GM21825 (cell line): Measurements from ENCODE around the gene HDHD2.

Experiments used
- ATAC-seq: cut with Tn5 transposase; IDR thresholded peaks from one replicate; pipeline ENCODE4 v1.9.1; 2021; ENCODE audit warnings: mild to moderate bottlenecking, moderate library complexity; ENCODE audit not compliant: unreplicated experiment

The HDHD2 gene

GRCh38 chr18:47075098-47075883, 75.0 kb downstream of the HDHD2 start:
- ATAC-seq, result no peak

GRCh38 chr18:47067648-47068047, 82.7 kb downstream of the HDHD2 start:
- no peak for ATAC-seq

GRCh38 chr18:47063096-47063495, 87.2 kb downstream of the HDHD2 start:
- ATAC-seq, result no peak

GRCh38 chr18:47062471-47062870, 87.8 kb downstream of the HDHD2 start:
- no peak for ATAC-seq
